Activated T-cell treated with anti-CD3 and anti-CD28 coated beads, Interleukin-2, amount 50 U/mL, for 72 hours (primary cell): ENCODE measurements around the gene IBTK. TPM values are rescaled to one million over a fixed set of nuclear protein-coding genes. Genes with fewer than 3 reads are reported as not detected.
"Not testable (repeated sequence)": the region's sequence is repeated elsewhere in the genome, so short reads cannot be mapped to it uniquely, and the experiment has no call there.

Source experiments
- ATAC-seq, 2 donors: fragments of 150-1000 bp; cut with Tn5 transposase; replicated peaks in 1 of 2; 2 replicates each; pipeline ENCODE4 v1.10.0; 2021; ENCODE audit warnings: moderate library complexity in 2 of 2, mild to moderate bottlenecking in 1 of 2
- DNase-seq, 2 donors: peaks; one replicate each; pipeline ENCODE4 v3.0.0; 2021 to 2022; ENCODE audit warnings: mixed read lengths in 1 of 2
- H3K27ac Mint-ChIP-seq: one replicate; pipeline ENCODE4 v1.8.0; 2022; ENCODE audit warnings: mild to moderate bottlenecking, moderate library complexity, mixed read lengths
- H3K27me3 Mint-ChIP-seq: one replicate; pipeline ENCODE4 v1.8.0; 2022; ENCODE audit warnings: low read depth, mixed read lengths
- H3K36me3 Mint-ChIP-seq, 2 donors: one replicate each; pipeline ENCODE4 v1.8.0; 2022; ENCODE audit warnings: mixed read lengths in 2 of 2, mild to moderate bottlenecking in 1 of 2; ENCODE audit not compliant: insufficient read depth in 2 of 2
- H3K4me1 Mint-ChIP-seq: one replicate; pipeline ENCODE4 v1.8.0; 2022; ENCODE audit warnings: low read depth, mixed read lengths
- H3K4me3 Mint-ChIP-seq, 2 donors: one replicate each; pipeline ENCODE4 v1.8.0; 2022; ENCODE audit warnings: mild to moderate bottlenecking in 2 of 2, mixed read lengths in 2 of 2, moderate library complexity in 2 of 2
- H3K9me3 Mint-ChIP-seq, 2 donors: one replicate each; pipeline ENCODE4 v1.8.0; 2022; ENCODE audit warnings: mixed read lengths in 2 of 2
- total RNA-seq, 2 donors: library from RNA; stranded (reverse); gene quantifications; one replicate each; pipeline ENCODE4 v1.2.3, GENCODE V29; 2022

IBTK gene
- total RNA-seq, 2 donors from 2014 or later = 28.9 to 29.5 TPM

DNA sequence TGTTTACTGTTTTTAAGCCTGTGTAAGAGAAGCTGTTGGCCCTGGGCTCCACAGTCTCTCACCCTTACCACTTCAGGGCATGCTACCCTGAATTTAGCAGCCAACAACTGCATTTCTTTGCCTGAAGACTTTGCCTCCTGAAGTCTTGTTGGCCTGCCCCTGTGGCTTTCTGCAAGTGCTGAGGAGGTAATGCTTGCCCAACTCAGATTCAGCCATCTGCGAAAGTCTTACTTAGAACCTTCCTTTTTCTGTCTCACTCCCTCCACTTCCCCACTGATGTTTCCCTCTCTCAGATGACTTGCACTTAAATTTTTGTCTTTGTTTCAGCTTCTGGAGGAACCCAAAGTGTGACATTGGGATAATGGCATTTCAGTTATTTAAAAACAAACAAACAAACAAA, 11.8 kb upstream of the IBTK start:
- ATAC-seq (no peak), DNase-seq (no peak)
- H3K4me1 Mint-ChIP-seq = no peaks in the 10 kb centered on the region
- no peaks in the 10 kb centered on the region for H3K36me3 Mint-ChIP-seq
- peaks cover 21% of the 10 kb centered on the region for H3K27me3 Mint-ChIP-seq
- H3K4me3 Mint-ChIP-seq = no peak overlapping the region
- no peaks in the 10 kb centered on the region for H3K9me3 Mint-ChIP-seq
- no peak overlapping the region for H3K27ac Mint-ChIP-seq

DNA sequence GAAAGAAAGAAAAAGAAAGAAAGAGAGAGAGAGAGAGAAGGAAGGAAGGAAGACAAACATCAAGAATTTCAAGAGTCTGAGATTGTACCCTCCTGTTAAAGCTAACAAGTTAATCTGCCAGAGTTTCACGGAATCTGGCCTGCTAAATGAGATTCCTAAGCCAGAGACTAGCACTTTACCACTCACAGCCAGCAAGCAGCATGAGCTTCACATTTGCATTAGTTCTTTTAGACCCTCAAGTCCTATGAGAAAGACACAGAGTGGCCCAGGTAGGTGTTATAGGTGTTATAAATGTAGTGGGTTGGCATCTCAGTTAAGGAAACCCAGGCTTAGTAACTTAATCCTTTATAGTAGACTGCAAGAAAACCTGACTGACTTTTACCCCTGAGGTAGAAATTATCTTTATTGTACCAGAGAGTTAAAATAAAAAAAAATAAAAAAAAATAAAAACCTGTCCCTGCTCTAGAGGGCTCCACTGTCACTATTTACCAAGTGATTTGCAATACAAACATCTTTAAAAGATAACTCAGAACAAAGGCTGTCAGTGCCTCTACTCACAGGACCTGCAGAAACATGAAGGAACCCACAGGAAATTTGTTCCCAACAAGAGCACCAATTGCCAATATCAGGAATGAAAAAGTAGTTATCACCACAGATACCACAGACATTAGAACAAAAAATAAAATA, 9.7 kb upstream of the IBTK start:
- Mint-ChIP-seq H3K4me3 (no peak overlapping the region), H3K36me3 (no peaks in the 10 kb centered on the region), H3K27me3 (peaks cover 10% of the 10 kb centered on the region), H3K9me3 (no peaks in the 10 kb centered on the region), H3K27ac (no peak overlapping the region), H3K4me1 (no peaks in the 10 kb centered on the region)
- DNase-seq (no peak), ATAC-seq (no peak)

DNA sequence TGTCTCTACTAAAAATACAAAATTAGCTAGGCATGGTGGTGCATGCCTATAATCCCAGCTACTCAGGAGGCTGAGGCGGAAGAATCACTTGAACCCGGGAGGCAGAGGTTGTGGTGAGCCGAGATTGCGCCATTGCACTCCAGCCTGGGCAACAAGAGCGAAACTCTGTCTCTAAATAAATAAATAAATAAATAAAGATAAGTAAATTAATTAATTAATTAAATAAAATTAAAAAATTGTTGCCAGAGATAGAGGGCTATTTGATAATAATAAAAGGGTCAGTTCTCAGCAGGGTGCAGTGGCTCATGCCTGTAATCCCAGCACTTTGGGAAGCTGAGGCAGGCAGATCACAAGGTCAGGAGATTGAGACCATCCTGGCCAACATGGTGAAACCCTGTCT, 7.2 kb upstream of the IBTK start:
- DNase-seq, H3K4me1 Mint-ChIP-seq, ATAC-seq, H3K27me3 Mint-ChIP-seq, H3K4me3 Mint-ChIP-seq, H3K36me3 Mint-ChIP-seq, H3K27ac Mint-ChIP-seq, H3K9me3 Mint-ChIP-seq: not testable (repeated sequence)

DNA sequence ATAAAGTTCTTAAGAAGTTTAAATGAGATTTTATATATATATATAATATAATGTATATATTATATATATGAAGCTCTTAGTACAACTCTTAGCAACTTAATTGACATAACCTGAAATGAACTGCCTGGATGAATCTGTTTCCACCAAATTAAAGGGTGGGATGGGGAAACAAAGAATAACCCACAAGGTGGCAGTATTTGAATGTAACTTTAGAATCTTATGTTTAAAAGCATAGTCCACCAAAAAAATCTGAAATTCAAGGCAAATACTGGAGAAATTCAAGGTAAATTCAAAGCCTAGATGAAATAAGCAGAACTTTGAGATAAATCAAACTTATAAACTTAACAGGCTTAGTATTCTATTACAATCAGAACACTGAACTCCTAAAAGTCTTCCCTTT, 4.4 kb upstream of the IBTK start:
- no peak for ATAC-seq
- H3K4me1 Mint-ChIP-seq = peaks cover 12% of the 10 kb centered on the region
- H3K27ac Mint-ChIP-seq = no peak overlapping the region
- no peak for DNase-seq
- H3K9me3 Mint-ChIP-seq = no peaks in the 10 kb centered on the region
- no peaks in the 10 kb centered on the region for H3K27me3 Mint-ChIP-seq
- peaks cover 0 to 1% of the 10 kb centered on the region in 2 donors for H3K36me3 Mint-ChIP-seq
- no peak overlapping the region for H3K4me3 Mint-ChIP-seq

DNA sequence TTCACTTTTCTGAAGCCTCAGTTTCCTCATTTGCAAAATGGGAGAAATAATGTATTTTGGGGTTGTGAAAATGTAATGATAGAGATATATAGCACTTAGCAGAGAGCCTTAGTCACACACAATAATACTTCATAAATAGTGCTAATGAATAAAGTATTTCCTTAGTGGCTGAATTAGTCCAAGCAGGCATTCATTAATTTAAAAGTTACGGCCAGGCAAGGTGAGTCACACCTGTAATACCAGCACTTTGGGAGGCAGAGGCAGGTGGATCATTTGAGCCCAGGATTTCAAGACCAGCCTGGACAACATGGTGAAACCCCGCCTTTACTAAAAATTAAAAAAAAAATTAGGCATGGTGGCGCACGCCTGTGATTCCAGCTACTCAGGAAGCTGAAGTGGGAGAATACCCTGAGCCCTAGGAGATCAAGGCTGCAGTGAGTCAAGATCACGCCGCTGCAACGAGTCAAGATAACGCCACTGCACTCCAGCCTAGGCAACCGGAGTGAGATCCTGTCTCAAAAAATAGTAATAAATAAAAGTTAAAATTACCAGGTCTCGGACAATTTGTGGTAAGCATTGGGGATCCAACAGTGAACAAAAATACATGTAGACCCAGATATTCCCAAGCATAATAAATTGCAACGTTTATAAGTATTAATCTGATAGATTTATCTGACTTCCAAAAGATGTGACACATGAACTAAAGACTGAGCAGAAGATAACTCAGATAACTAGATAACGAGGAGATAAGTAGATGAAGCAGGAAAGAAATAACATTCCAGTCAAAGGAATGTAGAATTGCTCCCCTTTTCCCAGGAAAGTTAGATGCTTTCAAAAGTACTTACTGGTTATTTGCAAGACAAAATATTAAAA, 2.1 kb upstream of the IBTK start:
- Mint-ChIP-seq H3K9me3 (no peaks in the 10 kb centered on the region), H3K36me3 (peaks cover 0 to 3% of the 10 kb centered on the region in 2 donors), H3K27me3 (no peaks in the 10 kb centered on the region), H3K27ac (no peak overlapping the region), H3K4me1 (peaks cover 34% of the 10 kb centered on the region), H3K4me3 (no peak overlapping the region)
- DNase-seq (no peak), ATAC-seq (no peak)

DNA sequence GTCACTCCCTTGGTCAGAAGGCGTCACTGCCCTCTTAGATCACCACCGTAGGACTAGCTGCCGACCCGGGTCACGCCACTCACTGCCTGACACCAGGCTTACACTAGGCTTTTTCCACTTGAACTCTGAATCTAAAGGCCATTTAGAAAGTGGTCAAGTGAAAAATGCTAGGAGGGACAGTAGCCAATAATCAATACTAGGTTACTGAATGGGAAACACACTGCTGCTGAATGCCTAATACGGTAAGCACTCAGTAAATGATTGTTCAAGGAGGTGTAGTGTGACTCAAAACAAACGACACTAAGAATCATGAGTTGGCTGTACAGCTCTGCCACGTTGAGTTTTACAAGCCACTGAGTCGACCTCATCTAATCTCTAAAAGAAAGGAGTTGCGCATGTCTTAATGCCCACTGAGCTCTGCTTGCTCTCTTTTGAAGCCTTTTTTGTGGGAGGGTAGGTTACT, 760 bp upstream of the IBTK start:
- Mint-ChIP-seq H3K27me3 (no peaks in the 10 kb centered on the region), H3K27ac (peak overlapping the region; percentile 99), H3K36me3 (peaks cover 3 to 4% of the 10 kb centered on the region in 2 donors), H3K4me1 (peaks cover 44% of the 10 kb centered on the region), H3K4me3 (peak overlapping the region; percentile 89 to 96), H3K9me3 (no peaks in the 10 kb centered on the region)
- ATAC-seq (peak; percentile 63 to 71), DNase-seq (peak; percentile 23 to 27)

DNA sequence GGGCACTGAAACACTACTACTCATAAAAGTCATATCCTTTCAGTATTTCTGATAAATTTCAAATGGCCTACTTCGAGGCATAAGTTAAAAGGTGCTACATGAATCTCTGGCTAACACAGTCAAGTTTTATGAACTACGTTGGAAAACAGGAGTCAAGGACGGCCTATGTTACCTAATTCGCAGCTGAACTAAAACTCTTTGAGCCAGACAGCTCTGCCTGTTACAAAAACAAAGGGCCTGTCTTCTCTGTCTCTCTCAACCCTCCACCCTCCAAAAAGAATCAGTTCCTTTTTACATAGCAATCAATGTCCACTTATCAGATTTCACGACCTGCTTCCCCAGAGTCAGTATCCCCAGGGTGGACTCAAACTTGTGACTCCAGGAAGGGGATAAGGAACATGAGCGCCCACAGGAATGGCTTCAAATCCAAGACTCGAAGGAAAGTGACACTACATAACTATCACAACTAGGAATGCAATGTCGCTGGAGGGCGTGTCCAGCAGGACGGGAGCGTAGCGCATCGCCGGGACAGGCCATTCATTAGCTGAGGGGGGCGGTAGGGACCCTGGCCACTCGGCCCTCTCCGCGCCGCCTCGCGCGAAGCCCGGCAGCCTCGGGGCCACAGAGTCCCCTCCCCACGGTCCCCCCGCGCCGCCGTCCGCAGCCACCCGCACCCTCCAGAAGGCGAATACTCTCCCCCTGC, 591 bp downstream of the IBTK start:
- Mint-ChIP-seq H3K36me3 (peaks cover 3 to 7% of the 10 kb centered on the region in 2 donors), H3K4me3 (peak overlapping the region; percentile 89 to 96), H3K9me3 (no peaks in the 10 kb centered on the region), H3K27ac (peak overlapping the region; percentile 99), H3K27me3 (no peaks in the 10 kb centered on the region), H3K4me1 (peaks cover 51% of the 10 kb centered on the region)
- DNase-seq (no peak), ATAC-seq (peak; percentile 26 to 27)

DNA sequence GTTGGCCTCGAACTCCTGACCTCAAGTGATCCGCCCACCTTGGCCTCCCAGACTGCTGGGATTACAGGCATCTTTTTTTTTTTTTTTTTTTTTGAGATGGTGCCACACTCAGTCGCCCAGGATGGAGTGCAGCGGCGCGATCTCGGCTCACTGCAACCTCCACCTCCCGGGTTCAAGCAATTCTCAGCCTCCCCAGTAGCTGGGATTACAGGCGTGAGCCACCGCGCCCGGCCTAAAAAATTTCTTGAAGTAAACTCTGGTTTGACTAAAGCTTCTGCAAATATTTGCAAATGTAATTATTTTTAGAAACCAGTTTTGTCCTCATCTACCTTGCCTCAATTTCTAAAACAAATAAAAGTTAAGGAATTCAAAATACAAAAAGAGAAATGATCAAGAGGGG, 1.2 kb downstream of the IBTK start:
- ATAC-seq = no peak

DNA sequence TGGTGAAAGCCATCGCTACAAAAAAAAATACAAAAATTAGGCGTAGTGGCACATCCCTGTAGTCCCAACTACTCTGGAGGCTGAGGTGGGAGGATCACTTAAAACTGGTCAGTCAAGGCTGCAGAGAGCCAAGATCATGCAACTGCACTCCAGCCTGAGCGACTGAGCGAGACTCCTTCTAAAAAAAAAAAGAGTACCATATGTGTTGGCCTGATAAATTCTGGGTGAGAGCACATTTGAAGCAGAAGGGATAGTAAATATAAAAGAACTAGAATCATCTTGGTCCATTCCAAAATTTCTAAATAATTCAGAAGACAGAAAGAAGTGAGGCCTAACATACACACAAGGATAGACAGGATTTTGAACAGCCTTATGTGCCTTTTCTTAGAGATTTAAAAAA, 2.2 kb downstream of the IBTK start:
- no peaks in the 10 kb centered on the region for H3K27me3 Mint-ChIP-seq
- no peak overlapping the region for H3K27ac Mint-ChIP-seq
- peaks cover 60% of the 10 kb centered on the region for H3K4me1 Mint-ChIP-seq
- H3K9me3 Mint-ChIP-seq = no peaks in the 10 kb centered on the region
- peak overlapping the region; percentile 41 to 83 for H3K4me3 Mint-ChIP-seq
- ATAC-seq = no peak
- H3K36me3 Mint-ChIP-seq = peaks cover 6 to 8% of the 10 kb centered on the region in 2 donors
- no peak for DNase-seq

More for the DNA sequence above, 1.2 kb downstream of the IBTK start:
- DNase-seq = no peak
- H3K9me3 Mint-ChIP-seq = no peaks in the 10 kb centered on the region
- peaks cover 51% of the 10 kb centered on the region for H3K4me1 Mint-ChIP-seq
- no peaks in the 10 kb centered on the region for H3K27me3 Mint-ChIP-seq
- peaks cover 3 to 7% of the 10 kb centered on the region in 2 donors for H3K36me3 Mint-ChIP-seq
- peak overlapping the region; percentile 89 to 96 for H3K4me3 Mint-ChIP-seq
- H3K27ac Mint-ChIP-seq = peak overlapping the region; percentile 99

DNA sequence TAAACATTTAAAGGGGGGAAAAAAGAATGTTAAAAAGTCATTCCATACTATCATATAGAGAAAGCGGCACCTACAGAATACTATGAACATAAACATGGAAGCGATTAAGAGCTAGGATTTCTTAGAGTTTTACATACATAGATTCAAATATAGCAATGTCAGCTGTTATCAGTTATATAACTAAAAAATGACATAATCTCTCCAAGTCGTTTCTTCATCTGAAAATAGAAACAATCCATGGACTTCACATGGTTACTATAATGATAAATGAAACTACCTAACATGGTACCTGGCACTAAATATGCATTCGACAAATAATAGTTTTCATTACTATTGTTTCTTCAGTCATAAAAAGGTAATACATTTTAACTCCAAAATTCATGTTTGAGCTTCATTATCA, 3.7 kb downstream of the IBTK start:
- Mint-ChIP-seq H3K4me1 (peaks cover 60% of the 10 kb centered on the region), H3K36me3 (peaks cover 6 to 11% of the 10 kb centered on the region in 2 donors), H3K27me3 (no peaks in the 10 kb centered on the region), H3K27ac (no peak overlapping the region), H3K9me3 (no peaks in the 10 kb centered on the region), H3K4me3 (no peak overlapping the region)
- ATAC-seq (no peak), DNase-seq (no peak)

DNA sequence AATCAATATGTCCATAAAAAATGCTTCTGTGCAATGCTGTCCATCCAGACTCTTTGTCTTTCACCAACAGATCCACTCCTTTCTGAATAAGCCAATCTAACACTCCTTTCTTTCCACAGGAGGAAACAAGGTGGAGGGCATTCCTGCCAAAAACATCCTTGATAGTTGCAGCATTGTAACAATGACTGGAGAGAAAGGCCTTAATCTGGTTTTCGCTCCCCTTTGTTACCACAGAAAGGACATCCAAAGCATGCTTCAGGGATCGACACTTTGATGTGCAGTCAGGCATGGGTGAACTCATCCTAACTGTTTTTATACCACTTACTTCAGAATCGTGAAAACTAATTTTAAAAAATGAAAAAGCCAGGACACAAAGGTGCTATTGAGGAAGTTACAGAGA, 7.4 kb downstream of the IBTK start:
- Mint-ChIP-seq H3K36me3 (peaks cover 5 to 15% of the 10 kb centered on the region in 2 donors), H3K9me3 (no peaks in the 10 kb centered on the region), H3K27ac (no peak overlapping the region), H3K4me3 (no peak overlapping the region), H3K4me1 (peaks cover 32% of the 10 kb centered on the region), H3K27me3 (no peaks in the 10 kb centered on the region)
- DNase-seq (no peak), ATAC-seq (no peak)

DNA sequence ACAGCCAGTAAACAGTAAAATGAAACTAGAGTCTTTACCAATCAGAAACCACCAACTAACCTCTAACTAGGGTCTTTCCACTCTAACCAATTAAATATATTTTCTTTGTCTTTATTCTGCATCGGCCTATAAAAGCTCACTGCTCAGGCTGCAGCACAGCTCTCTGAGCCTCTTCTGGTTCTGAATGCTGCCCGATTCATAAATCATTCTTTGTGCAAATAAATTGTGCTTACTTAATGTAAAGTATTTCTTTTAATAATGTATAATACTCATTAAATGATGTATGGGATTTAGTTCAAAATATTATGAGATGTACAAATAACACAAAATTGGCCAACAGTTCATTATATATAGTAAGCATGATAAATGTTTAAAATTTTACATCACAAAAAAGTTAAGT, 7.9 kb downstream of the IBTK start:
- ATAC-seq (no peak), DNase-seq (no peak)
- Mint-ChIP-seq H3K27ac (no peak overlapping the region), H3K4me1 (peaks cover 26% of the 10 kb centered on the region), H3K9me3 (no peaks in the 10 kb centered on the region), H3K4me3 (no peak overlapping the region), H3K36me3 (peaks cover 5 to 15% of the 10 kb centered on the region in 2 donors), H3K27me3 (no peaks in the 10 kb centered on the region)

DNA sequence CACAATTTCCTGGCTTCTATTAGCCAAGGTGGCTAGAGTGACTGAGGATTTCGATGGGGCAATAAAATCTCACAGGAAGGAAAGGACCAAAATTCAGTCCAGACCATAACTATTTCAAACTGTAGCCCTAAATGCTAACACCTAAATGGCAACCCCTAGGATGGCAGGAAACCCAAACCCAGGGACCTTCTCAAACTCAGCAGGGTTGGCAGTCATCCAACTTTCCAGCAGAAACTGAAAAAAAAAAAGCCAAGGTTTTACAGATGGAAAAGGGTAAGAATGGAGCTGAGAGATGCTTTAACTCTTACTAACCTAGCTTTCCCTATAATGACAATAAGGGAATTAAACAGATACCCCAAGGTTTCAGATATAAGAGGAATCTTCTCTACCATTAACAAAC, 10.5 kb downstream of the IBTK start:
- Mint-ChIP-seq H3K27ac (no peak overlapping the region), H3K27me3 (no peaks in the 10 kb centered on the region), H3K4me3 (no peak overlapping the region), H3K36me3 (peaks cover 5 to 12% of the 10 kb centered on the region in 2 donors), H3K9me3 (no peaks in the 10 kb centered on the region), H3K4me1 (peaks cover 9% of the 10 kb centered on the region)
- ATAC-seq (no peak), DNase-seq (no peak)
